ENCODE data around the gene OR8J3. TPM values are rescaled to one million over a fixed set of nuclear protein-coding genes. Genes with fewer than 3 reads are reported as not detected.
"Not testable (repeated sequence)": the region's sequence is repeated elsewhere in the genome, so short reads cannot be mapped to it uniquely, and the experiment has no call there.

OR8J3 gene
- total and polyA plus RNA-seq, 12 donors = not detected

DNA sequence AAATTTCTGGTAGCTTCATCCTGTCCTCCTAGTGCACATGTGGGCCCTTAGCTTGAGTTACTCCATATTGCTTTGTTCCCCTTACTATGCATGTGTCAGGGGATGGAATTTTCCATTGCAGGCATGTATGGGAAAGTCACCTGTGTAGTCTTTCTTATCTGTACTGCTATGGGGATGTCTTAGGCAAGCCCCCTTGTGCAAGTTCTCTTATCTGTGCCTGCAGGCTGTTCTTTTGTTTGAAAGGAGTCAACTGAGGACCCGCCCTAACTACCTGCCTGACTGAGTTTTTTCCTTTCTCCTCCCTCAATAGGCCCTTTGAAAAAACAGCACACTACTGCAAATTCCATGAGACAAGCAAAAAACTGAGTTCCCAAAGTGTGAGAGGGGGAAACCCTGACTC is 11.4 kb upstream of the OR8J3 start:
- TF ChIP-seq, protein P1, sequence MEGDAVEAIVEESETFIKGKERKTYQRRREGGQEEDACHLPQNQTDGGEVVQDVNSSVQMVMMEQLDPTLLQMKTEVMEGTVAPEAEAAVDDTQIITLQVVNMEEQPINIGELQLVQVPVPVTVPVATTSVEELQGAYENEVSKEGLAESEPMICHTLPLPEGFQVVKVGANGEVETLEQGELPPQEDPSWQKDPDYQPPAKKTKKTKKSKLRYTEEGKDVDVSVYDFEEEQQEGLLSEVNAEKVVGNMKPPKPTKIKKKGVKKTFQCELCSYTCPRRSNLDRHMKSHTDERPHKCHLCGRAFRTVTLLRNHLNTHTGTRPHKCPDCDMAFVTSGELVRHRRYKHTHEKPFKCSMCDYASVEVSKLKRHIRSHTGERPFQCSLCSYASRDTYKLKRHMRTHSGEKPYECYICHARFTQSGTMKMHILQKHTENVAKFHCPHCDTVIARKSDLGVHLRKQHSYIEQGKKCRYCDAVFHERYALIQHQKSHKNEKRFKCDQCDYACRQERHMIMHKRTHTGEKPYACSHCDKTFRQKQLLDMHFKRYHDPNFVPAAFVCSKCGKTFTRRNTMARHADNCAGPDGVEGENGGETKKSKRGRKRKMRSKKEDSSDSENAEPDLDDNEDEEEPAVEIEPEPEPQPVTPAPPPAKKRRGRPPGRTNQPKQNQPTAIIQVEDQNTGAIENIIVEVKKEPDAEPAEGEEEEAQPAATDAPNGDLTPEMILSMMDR (IDR thresholded peaks at IDR 0.05) = no peak
- no peak for TF ChIP-seq POLR2A (IDR thresholded peaks at IDR 0.05)
- Histone ChIP-seq H3K36me3 (replicated peaks in 1 of 2) (no peaks in the 10 kb centered on the region), H3K27me3 (no peaks in the 10 kb centered on the region), H3K9me3 (replicated peaks in 1 of 3) (no peaks in the 10 kb centered on the region), H3K4me1 (replicated peaks in 1 of 2) (no peaks in the 10 kb centered on the region), H3K4me3 (no peak overlapping the region), H3K27ac (no peak overlapping the region)
- DNase-seq = no peak
- intact Hi-C loops (cut with DNase I) = no loop called here
- WGBS, 4 donors = 50 to 73% (median 57%) methylated on average over 1 of the region's 1 CpG

DNA sequence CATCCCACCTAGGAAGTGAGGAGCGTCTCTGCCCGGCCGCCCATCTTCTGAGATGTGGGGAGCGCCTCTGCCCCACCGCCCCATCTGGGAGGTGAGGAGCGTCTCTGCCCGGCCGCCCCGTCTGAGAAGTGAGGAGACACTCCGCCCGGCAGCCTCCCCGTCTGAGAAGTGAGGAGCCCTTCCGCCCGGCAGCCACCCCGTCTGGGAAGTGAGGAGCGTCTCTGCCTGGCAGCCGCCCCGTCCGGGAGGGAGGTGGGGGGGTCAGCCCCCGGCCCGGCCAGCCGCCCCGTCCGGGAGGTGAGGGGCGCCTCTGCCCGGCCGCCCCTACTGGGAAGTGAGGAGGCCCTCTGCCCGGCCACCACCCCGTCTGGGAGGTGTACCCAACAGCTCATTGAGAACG is 3.7 kb upstream of the OR8J3 start:
- H3K9me3 ChIP-seq (replicated peaks in 1 of 3); intact Hi-C loops (cut with DNase I); H3K27ac ChIP-seq; H3K36me3 ChIP-seq (replicated peaks in 1 of 2); H3K4me1 ChIP-seq (replicated peaks in 1 of 2); H3K27me3 ChIP-seq; H3K4me3 ChIP-seq; DNase-seq: not testable (repeated sequence)
- 92 to 95% (median 93%) methylated on average over 25 to 29 of the region's 30 CpGs; no CpG with 5 or more reads in 1 of the 4 donors for WGBS, 4 donors

DNA sequence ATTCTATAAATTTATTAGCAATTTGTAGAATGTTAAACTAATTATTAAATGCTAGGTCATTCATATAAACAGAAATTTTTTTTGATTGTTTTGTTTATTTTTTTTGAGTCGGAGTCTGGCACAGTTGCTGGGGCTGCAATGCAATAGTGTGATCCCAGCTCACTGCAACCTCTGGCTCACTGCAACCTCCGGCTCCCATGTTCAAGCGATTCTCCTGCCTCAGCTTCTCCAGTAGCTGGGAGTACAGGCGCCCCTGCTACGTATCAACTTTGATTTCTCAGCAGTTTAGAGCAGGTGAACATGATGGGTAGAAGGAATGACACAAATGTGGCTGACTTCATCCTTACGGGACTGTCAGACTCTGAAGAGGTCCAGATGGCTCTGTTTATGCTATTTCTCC is 17.9 kb downstream of the OR8J3 start, which contains the start of gene OR8H3:
TSS of gene OR8H3 (plus strand) at position 301 of the 400 bp plus-strand sequence. CDS start at position 301, 0 bp downstream.
- DNase-seq = no peak
- Histone ChIP-seq H3K36me3 (replicated peaks in 1 of 2) (no peaks in the 10 kb centered on the region), H3K9me3 (replicated peaks in 1 of 3) (peaks cover 0 to 9% (median 0%) of the 10 kb centered on the region in 3 donors), H3K4me3 (no peak within 1 kb of the TSS), H3K4me1 (replicated peaks in 1 of 2) (no peaks in the 10 kb centered on the region), H3K27ac (no peak within 1 kb of the TSS), H3K27me3 (no peaks in the 10 kb centered on the region)
- intact Hi-C loops (cut with DNase I) = no loop called here
- WGBS, 4 donors = 70 to 84% (median 78%) methylated on average over 6 of the region's 6 CpGs
- TF ChIP-seq, protein P1 (IDR thresholded peaks at IDR 0.05) = no peak
- TF ChIP-seq POLR2A (IDR thresholded peaks at IDR 0.05) = no peak

DNA sequence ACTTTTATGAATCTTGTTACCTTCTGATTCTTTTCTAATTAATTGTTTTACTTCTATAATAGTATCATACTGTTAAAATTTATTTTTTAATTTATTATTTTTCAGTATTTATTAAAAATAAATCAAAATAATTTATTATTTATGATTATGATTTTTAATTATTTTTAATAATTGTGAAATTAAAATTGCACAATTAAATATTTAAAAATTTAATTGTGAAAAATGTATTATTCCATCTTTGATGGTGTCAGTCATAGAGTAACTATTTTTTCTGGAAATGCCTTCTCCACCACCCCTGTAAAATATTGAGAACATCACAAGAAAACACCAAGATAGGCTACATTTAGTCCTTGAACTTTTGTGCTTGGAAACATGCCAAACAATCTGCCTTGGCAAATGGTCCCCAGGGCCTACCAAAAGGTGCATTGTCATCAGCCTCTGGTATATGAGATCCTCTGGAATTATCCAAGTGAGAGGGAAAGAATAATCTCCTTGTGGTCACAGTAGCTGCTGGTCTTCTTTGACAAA is 36.7 kb downstream of the OR8J3 start, which contains the start of gene OR8H2:
TSS of gene OR8H2 (plus strand) at position 478 of the 528 bp plus-strand sequence. CDS start 1,356 bp downstream, outside the sequence.
- Histone ChIP-seq H3K9me3 (replicated peaks in 1 of 3) (no peaks in the 10 kb centered on the region), H3K36me3 (replicated peaks in 1 of 2) (no peaks in the 10 kb centered on the region), H3K27ac (no peak within 1 kb of the TSS), H3K4me1 (replicated peaks in 1 of 2) (no peaks in the 10 kb centered on the region), H3K27me3 (no peaks in the 10 kb centered on the region), H3K4me3 (no peak within 1 kb of the TSS)
- intact Hi-C loops (cut with DNase I) = no loop called here
- no peak for TF ChIP-seq POLR2A (IDR thresholded peaks at IDR 0.05)
- TF ChIP-seq, protein P1 (IDR thresholded peaks at IDR 0.05) = no peak
- no peak for DNase-seq

DNA sequence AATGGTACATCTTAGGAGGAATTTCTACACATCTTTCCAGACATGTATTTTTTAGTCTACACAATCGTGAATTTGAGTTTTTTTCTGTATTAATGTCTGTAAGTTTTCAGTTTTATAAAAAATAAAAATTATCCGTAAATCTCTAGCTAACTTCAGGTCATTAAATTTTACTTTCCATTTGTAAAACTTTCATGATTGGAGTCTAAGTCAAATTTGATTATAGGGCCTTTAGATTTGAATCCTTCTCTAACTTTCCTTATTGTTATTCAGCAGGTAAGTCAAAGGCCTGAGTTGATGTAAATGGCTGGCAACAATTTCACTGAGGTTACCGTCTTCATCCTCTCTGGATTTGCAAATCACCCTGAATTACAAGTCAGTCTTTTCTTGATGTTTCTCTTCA is 47.0 kb downstream of the OR8J3 start, which contains the start of gene OR8I2:
TSS of gene OR8I2 (plus strand) at position 301 of the 400 bp plus-strand sequence. CDS start at position 301, 0 bp downstream.
- no peak for TF ChIP-seq POLR2A (IDR thresholded peaks at IDR 0.05)
- TF ChIP-seq, protein P1 (IDR thresholded peaks at IDR 0.05) = no peak
- 57 to 74% (median 65%) methylated on average over 3 of the region's 3 CpGs for WGBS, 4 donors
- intact Hi-C loops (cut with DNase I) = no loop called here

More for the DNA sequence above, 47.0 kb downstream of the OR8J3 start, which contains the start of gene OR8I2:
- H3K27ac ChIP-seq = no peak within 1 kb of the TSS
- no peak for DNase-seq
- H3K4me3 ChIP-seq = no peak within 1 kb of the TSS
- no peaks in the 10 kb centered on the region for H3K36me3 ChIP-seq (replicated peaks in 1 of 2)
- no peaks in the 10 kb centered on the region for H3K4me1 ChIP-seq (replicated peaks in 1 of 2)
- no peaks in the 10 kb centered on the region for H3K9me3 ChIP-seq (replicated peaks in 1 of 3)
- H3K27me3 ChIP-seq = no peaks in the 10 kb centered on the region
